ENCODE data around the gene NCDN.

NCDN gene, protein sequence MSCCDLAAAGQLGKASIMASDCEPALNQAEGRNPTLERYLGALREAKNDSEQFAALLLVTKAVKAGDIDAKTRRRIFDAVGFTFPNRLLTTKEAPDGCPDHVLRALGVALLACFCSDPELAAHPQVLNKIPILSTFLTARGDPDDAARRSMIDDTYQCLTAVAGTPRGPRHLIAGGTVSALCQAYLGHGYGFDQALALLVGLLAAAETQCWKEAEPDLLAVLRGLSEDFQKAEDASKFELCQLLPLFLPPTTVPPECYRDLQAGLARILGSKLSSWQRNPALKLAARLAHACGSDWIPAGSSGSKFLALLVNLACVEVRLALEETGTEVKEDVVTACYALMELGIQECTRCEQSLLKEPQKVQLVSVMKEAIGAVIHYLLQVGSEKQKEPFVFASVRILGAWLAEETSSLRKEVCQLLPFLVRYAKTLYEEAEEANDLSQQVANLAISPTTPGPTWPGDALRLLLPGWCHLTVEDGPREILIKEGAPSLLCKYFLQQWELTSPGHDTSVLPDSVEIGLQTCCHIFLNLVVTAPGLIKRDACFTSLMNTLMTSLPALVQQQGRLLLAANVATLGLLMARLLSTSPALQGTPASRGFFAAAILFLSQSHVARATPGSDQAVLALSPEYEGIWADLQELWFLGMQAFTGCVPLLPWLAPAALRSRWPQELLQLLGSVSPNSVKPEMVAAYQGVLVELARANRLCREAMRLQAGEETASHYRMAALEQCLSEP

GRCh38 chr1:35557611-35558373 is at the start of gene NCDN:
Gene NCDN (plus strand): TSS chr1:35557799. CDS start chr1:35558191, 392 bp downstream.
- TF ChIP-seq CTCF (IDR thresholded peaks at IDR 0.05; ENCODE audit: extremely low read depth, missing control alignments), result no peak
- peak; percentile 97 for DNase-seq (ENCODE audit: low spot score)

DNA sequence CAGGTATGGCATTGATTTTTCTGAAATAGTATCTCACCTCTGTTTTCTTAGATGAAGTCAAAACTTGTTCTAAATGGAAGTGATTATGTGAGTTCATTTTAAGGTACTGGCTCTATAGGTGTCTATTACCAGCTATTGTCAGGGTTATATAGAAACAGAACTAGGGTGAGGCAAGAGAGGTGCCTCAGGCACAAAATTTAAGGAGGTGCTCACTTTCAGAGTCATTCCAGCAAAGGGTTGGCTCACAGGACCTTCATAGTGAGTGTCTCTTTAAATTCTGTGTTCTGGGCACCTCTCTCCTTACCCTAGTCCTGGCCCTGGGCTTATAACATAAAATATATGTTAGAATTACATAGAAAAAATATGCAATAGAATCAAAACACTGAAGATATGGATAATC is 49.7 kb upstream of the NCDN start:
- TF ChIP-seq CTCF (IDR thresholded peaks at IDR 0.05; ENCODE audit: extremely low read depth, missing control alignments), result no peak
- no peak for DNase-seq (ENCODE audit: low spot score)

GRCh38 chr1:35509558-35509957 is 48.0 kb upstream of the NCDN start:
- no peak for DNase-seq (ENCODE audit: low spot score)
- no peak for TF ChIP-seq CTCF (IDR thresholded peaks at IDR 0.05; ENCODE audit: extremely low read depth, missing control alignments)

DNA sequence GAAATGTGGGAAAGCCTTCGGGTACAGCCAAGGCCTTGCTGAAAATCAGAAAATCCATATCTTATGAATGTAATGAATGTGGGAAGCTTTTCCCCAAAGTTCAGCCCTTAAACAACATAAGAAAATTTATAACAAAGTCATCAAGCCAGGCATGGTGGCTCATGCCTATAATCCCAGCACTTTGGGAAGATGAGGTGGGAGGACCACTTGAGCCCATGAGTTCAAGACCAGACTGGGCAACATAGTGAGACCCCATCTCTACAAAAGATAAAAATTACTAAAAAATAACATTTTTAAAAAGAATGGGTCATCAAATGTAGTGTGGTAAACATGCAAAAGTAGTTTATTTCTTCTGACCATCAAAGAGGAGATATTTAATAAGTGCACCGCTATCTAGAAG is 46.3 kb upstream of the NCDN start:
- DNase-seq (ENCODE audit: low spot score), result no peak
- TF ChIP-seq CTCF (IDR thresholded peaks at IDR 0.05; ENCODE audit: extremely low read depth, missing control alignments), result no peak

DNA sequence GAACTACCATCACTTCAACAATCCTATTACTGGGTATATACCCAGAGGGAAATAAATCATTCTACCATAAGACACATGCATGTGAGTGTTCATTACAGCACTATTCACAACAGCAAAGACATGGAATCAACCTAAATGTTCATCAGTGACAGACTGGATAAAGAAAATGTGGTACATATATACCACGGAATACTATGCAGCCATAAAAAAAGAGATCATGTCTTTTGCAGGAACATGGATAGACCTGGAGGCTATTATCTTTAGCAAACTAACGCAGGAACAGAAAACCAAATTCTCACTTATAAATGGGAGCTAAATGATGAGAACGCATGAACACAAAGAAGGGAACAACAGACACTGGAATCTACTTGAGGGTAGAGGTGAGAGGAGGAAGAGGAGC is 39.4 kb upstream of the NCDN start:
- DNase-seq (ENCODE audit: low spot score), result no peak
- no peak for TF ChIP-seq CTCF (IDR thresholded peaks at IDR 0.05; ENCODE audit: extremely low read depth, missing control alignments)

- no peak for DNase-seq (ENCODE audit: low spot score)
- no peak for TF ChIP-seq CTCF (IDR thresholded peaks at IDR 0.05; ENCODE audit: extremely low read depth, missing control alignments)
Measured at GRCh38 chr1:35519432-35519831, 38.2 kb upstream of the NCDN start.

DNA sequence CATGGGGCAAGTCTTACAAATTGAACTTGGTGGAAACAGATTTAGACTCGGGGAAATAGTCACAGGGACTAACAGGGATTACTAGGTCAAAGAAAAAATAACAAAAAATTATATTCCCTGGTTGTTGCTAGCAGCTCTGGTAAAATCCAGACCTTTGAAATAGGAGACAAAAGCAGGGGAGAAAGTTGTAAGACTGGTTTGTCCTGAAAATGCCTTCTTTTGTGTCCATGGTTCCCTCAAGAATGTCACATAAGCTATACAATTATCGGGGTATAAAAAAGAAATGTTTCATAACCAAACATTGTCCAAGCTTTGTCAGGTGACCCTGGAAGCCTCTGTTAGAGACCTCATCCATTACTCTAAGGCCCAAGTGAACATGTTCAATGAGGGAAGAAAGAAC is 33.5 kb upstream of the NCDN start:
- DNase-seq (ENCODE audit: low spot score), result no peak
- TF ChIP-seq CTCF (IDR thresholded peaks at IDR 0.05; ENCODE audit: extremely low read depth, missing control alignments), result no peak
